Central memory CD4-positive, alpha-beta T cell (primary cell): ENCODE measurements around the gene ACOT12.
"Not testable (repeated sequence)": the region's sequence is repeated elsewhere in the genome, so short reads cannot be mapped to it uniquely, and the experiment has no call there.

Experiments used
- DNase-seq: peaks from one replicate; pipeline ENCODE4 v3.0.0; 2022

The ACOT12 gene

DNA sequence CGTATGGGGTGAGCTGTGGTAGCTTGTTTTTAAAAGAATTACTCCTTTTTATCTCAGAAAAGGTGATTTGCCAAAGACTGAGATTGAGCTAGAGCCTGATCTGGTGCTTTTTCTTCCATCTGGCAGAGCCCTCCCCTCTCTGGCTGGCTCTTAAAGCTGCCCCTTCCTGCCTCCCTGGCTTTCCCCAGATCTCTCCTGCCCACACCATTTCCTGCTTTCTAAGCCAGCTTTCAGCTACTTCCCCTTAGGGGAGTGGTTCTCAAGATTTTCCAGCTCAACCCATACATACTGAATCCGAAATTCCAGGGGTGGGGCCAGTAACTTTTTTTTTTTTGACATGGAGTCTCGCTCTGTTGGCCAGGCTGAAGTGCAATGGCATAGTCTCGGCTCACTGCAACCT lies 4.8 kb upstream of the ACOT12 start:
- no peak for DNase-seq

DNA sequence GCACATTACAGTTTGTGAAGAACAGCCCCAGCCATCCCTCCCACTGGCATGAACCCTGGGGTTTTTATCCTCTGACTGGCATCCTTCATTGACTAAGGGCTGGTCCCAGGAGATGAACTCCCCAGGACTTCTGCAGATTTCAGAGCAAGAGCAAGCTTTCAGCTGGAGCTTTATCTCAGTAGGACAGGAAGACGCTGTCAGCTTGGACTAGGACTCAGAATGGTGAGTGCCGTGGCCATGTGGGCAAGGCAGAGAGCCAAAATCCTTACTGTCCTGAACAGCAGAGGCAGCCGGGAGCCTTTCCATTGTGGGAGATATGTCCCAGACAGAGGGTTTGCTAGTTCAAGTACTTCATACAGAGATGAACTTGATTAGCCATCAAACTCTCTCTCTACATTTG lies 3.2 kb upstream of the ACOT12 start:
- DNase-seq, result no peak

DNA sequence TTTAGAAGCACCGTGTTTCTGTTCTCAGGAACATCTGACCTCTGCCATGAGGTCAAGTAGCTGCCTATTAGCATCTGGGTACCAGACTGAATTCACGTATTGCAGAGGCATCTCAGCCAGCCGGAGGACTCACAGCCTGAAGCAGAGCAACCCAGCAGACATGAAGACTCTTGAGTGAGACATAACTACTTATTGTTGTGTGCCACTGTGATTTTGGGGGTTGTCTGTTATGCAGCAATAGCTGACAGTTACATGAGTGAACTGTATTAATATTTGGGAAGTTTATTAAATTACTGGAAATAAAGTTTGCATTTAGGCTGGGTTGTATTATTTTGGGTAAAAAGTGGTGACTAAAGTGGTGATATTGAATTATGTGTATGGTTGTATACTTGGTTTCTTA lies 1.3 kb upstream of the ACOT12 start:
- no peak for DNase-seq

DNA sequence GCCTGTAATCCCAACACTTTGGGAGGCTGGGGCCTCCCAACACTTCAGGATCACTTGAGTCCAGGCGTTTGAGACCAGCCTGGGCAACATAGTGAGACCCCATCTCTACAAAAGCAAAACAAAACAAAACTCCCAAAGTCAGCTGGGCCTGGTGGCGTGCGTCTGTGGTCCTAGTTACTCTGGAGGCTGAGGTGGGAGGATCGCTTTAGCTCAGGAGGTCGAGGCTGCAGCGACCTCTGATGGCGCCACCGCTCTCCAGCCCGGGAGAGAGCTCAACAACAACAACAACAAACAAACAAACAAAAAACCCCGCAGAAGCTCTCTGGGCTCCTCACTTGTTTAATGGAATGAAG lies 528 bp downstream of the ACOT12 start:
- DNase-seq, result no peak

DNA sequence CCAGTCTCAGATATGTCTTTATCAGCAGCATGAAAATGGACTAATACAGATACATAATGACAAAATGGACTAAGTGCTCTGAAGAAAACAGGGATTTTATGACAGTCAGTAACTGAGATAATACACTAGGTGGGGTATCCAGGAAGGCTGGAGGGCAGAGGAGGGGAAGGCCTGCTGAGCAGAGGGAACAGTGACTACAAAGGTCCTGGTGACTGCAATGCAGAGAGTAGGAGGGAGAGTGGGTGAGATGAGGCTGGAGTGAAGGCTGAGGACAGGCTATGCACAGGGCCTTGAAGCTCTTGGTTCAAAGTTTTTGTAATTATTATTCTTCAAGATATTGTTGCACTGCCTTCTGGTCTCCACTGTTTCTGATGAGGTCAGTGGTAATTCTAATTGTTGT lies 4.9 kb downstream of the ACOT12 start:
- DNase-seq, result no peak

DNA sequence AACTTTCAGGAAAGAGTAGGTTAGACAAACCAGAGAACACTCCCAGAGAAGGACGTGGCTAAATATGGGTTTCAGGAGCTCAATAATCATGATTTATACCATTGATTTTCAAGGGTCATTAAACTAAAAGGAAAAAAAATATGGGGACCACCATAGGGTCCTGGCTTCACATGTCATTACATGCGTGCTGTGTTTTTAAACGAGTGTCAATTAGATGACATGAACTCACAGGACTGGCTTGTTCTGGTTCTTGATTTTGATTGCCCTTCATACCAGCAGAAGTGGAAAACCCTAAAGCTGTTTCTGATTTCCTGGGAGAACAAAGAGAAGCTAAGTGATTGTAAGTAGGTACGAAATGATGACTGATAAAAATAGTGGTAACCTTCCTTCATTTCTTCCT lies 5.8 kb downstream of the ACOT12 start:
- DNase-seq, result no peak

DNA sequence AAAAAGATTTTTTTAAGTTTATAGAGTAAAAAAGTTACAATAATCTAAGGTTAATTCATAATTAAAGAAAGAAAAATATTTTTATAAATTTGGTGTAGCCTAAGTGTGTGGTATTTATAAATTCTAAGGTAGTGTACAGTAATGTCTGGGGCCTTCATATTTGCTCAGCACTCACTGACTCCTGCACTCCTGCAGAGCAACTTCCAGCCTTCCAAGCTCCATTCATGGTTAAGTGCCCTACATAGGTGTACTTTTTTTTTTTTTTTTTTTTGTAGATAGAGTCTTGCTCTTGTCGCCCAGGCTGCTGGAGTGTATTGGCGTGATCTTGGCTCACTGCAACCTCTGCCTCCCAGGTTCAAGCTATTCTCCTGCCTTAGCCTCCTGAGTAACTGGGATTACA lies 10.1 kb downstream of the ACOT12 start:
- no peak for DNase-seq

DNA sequence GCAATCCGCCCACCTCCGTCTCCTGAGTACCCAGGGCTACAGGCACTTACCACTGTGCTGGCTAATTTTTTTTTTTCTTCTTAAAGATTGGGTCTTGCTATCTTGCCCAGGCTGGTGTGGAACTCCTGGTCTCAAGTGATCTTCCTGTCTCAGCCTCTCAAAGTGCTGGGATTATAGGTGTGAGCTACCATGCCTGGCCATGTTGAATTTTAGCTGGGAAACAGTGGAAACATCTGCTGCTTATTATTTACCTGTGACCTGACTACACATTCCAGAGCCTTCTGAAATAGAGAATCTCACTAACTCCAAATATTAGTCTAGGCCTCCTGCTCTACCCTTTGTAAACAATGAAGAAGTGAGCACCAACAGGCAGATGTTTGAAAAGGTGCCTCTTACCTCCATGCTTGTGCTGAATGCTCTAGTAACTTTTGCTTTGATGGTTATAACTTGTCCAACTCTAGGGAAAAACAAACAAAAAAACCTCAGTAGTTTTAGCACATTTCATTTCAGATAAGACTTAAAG lies 22.5 kb downstream of the ACOT12 start:
- DNase-seq, result no peak

DNA sequence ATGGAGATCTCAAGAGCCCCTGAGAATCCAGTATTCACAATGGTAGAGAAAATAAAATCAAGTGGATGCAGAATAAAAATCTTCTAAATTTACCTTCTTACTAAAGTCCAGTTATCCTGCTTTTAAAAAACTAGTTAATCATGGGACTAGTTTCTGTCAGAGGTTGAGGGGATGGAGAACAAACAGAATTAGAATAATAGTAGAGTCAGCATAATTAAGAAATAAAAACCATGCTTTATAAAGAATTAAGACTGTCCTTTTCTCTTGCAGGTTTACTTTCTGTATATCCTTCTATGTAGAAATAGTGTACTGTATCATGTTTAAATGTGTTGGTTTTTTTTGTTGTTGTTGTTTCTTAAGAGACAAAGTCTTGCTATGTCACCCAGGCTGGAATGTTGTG lies 23.0 kb downstream of the ACOT12 start:
- DNase-seq, result no peak

DNA sequence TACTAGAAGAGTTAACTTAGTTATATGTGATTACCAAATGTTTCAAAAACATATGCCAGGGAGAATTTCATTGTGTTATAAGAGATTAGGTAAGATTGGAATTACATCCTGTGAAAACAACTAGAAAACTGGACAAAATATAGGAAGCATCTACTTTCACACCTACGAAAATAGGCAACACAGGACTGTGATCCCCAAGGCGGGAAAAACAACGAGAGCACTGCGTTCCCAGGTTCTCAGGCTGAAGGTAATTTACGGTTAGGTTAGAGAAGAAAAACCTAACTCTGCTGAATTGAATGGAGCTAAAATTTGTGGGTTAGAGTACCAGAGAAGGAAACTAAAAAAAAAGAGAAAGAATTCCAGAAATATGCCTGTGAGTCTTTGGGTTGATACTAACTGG lies 28.4 kb downstream of the ACOT12 start:
- no peak for DNase-seq

DNA sequence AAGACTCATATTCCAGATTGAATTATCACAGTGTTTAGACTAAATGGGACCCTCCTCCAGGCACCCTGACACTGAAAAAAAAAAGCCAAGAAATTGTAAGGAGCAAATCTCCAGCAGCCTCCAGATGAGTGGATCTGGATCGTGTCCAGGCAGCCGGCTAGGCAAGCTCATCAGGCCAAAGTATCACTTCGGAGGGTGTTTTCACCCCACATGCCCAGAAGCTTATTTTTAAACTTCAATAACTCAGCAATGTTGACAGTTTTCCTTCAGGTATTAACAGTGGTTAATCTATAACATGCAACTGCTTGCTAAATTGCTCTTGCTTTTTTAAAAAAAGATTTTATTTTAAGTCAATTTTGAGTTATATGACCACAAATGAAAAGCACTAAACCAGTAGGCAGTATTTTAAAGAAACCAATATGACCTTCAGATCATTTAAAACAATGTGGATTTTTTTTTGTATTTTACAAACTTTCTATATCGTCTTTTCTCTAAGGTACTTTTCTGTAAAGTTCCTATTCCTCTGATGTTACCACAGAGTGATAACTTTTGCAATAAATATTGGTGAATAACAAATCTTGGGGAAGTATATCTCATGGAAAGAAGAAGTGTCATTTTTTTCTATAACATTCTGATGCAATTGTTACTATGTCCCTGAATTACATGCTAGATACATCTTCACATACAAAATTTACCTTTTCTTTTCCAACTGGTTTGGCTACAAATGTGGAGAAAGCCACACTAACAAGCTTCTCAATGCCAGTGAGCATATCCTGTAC lies 30.7 kb downstream of the ACOT12 start:
- DNase-seq, result no peak

DNA sequence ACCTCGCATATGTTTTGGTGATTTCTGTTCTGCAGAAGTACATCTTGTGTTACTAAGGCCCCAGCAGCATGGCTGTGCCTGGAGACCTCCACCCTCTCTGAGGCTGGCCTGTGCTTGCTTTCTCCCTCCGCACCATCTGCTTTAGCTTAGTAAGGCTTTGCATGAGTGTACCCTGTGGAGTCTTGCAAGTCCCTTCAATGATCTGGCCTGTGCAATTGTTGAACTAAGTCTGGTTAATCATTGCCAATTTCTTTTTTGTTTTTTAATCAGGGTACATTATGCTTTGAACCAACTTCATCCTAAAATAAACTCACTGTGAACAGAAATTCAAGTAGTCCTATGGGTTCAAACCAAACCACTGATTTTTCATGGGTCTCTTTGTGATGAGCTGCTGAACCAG lies 32.3 kb downstream of the ACOT12 start:
- no peak for DNase-seq

DNA sequence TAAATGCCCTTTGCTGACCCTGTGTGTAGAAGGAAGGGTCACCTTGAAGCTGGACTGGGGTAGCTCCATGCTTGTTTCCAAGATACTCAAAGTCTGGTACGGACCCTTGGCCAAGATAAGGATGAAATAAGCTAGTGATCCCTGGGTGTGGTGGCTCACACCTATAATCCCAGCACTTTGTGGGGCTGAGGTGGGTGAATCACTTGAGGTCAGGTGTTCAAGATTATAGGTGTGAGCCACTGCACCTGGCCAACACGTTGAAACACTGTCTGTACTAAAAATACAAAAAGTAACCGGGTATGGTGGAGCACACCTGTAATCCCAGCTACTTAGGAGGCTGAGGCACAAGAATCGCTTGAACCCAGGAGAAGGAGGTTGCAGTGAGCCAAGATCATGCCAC lies 33.3 kb downstream of the ACOT12 start:
- no peak for DNase-seq

DNA sequence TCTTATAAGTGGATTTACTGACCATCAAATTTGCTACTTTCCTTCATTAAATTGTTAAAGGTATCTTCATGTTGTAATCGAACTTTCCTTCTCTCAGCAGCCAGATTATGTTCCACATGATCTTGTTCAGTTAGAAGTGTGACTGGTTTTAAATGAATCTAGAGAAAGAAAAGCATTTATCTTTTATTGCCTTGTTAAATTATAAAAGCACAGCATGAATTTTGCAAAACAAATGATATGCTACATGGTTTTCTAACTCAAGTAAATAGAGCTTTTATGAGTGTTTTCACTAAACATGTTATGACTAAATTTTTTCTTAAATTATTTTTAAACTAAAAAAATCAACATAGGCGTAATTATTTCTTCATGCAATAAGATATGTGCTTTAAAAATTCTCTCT lies 34.1 kb downstream of the ACOT12 start:
- DNase-seq, result no peak

DNA sequence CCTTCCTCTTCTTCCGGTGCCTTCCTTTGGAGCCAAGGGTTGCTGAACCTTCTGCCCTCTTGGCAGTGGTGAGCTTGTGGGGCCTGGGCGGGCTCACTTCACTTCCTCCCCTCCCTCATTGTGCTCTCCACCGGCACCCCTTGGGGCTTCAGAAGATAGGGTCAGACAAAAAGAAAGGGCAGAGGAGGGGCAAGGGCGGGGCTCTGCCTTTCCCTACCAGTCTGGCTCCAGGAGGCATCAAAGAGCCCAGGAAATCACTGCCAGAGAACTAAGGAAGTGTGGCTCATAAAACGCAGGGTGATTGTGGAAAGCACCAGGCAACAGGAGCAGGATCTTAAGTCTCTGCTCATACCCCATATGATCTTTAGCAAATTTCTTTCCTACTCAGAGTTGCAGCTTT lies 34.8 kb downstream of the ACOT12 start:
- DNase-seq, result no peak

DNA sequence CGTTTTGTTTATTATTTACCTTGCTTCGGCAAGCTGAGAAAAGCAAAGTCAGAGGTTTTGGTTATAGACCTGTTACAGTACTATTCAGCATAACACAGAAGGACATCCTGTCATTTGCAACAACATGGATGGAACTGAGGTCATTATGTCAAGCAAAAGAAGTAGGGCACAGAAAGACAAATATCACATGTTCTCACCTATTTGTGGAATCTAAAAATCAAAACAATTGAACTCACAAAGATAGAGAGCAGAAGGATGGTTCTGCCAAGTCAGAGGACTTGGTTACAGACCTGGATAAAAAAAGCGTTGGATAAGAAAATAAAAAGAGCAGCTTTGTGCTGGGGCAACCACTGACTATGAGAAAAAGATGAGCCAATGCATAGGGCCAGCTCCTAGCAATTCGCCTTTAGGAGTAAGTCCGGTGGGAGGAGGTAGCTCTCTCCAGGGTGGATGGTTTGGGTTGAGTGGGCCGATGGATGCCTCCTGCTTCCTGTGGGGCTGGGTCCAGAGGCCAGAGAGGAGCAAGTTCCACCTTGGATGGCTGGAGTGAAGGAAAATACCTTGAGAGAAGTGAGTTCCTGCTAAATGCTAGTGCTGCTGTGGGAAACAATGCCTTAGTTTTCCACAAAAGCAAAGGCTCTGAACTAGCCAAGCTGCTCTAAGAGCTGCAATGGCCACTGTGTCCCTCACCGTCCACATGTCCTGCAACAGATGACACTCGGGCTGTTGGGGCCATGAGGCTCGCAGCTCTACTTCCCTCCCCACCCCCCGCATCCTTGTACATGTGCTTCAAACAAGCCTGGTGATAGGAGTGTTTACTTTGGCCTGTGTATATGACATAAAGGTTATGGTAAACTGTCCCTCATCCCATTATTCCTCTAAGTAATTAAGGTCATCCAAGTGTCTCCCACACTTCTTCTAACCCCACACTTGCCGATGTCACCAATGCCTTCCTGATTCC lies 38.4 kb downstream of the ACOT12 start:
- DNase-seq, result no peak

DNA sequence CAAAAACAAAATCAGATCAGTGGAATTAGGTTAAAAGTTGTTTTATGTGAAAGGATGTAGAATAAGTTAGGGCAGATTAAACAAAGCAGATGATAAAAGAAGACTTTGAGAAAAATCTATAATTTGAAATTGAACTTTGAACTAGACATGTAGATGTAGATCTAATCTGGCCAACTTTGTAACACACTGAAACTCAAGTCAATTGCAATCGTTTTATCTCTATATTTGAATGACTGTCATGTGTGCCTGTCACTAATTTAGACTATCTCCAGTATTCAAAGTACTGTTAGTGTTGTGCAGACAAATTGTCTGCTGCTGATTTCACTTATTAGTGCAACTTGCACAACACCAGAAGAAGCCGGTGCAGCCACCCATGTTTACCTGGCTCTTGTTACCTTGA lies 39.8 kb downstream of the ACOT12 start:
- DNase-seq, result no peak

DNA sequence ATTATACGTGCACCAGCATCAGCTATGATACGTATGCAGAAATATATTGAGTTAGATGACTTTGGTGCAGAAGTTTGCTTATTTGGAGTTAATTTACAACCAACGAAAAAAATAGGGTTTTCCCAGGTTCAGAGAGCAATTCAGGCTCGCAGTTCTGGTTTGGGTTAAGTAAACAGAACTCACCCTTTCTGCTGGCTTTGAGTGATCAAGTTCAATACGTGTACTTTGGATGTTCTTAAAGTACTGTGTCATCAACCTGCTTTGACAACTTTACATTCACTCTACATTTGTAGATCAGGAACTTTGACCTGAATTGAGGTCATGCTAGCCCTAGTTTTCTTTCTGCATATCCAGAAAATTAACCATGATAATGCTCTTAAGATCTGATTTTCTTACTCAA lies 40.7 kb downstream of the ACOT12 start:
- no peak for DNase-seq

DNA sequence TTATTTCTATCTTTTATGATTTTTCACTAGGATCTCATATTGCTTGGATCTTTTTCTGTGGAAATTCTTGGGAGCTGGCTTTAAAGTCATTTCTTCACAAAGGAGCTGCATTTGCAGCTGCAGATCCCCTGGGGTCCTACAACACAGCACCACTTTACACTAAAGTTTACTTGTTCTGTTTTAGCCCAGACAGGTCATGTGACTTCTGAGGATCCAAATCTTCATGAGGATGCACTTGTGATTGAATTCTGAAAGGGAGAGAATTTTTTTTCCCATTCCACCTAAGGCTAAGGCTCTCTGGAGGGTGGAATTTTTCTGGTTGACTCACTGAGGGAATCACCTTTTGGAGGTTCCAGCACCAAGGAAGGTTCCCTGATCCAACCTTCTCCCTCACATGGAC lies 43.4 kb downstream of the ACOT12 start:
- no peak for DNase-seq

DNA sequence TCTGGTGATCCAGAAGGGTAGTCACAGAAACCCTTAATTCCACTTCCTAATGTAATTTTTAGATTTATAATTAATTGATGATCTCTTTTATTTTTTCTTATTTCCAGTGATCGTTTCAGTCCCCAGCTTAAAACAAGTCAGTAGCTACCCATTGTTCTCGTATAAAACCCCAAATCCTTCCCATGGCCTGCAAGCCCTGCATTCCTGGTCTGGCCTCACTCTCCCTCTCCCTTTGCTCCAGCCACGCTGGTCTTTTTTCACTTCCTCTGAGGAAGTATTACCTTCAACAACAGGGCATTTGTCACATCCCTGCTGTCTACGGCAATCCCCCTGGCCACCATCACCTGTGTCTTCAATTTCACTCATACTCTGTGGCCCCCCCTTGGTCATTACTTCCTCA lies 44.8 kb downstream of the ACOT12 start:
- no peak for DNase-seq

DNA sequence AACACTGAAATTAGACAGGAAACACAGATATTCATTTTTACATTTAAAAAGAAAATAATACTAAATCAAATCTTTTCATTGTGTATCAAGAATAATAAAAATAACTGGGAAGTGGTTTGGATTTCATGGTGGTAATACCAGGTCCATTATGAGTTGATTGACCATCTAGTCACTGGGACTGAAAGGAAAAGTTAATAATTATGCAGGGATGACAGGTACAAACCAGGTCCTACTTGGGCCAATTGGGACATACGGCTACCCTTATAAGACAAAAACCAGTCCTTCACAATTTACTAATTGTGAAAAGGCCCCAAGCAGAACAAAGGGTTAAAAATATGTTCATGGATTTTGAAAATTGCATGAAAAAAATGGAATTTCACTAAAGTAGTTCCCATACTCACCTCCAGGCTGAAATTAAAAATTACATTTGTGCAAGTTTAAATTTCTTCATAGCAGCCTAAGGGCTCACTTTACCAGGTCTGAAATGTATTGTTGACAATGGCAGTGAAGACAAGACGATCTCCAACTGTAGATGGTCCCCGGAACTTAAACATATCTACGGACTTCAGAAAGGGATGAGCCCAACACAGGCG lies 48.4 kb downstream of the ACOT12 start:
- no peak for DNase-seq

DNA sequence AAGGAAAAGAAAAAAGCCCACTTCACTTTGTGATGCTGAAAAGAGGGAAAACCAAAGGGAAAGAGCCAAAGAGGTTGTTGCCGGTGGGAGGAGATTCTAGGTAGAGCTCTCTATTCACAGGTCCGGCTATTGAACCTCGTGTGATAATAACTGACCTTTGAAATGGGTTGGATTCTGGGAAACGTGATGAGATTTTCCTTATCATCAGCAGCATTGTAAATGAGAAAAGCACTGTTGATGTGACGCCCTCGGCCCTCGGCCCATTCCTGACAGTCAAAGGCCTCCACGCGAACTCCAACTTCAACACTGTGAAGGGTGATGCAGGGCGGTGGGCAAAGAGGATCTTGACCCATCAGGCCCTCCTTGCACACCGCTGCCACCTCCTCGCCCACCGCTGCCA lies 49.2 kb downstream of the ACOT12 start:
- no peak for DNase-seq

DNA sequence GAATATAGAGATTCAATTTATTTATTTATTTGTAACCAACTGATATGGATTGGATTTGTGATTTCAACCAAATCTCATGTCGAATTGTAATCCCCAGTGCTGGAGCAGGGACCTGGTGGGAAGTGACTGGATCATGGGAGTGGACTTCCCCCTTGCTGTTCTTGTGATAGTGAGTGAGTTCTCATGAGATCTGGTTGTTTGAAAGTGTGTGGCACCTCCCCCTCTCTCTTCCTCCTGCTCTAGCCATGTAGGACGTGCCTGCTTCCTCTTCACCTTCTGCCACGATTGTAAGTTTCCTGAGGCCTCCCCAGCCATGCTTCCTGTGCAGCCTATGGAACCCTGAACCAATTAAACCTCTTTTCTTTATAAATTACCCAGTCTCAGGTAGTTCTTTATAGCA lies 55.7 kb downstream of the ACOT12 start:
- DNase-seq, result not testable (repeated sequence)

DNA sequence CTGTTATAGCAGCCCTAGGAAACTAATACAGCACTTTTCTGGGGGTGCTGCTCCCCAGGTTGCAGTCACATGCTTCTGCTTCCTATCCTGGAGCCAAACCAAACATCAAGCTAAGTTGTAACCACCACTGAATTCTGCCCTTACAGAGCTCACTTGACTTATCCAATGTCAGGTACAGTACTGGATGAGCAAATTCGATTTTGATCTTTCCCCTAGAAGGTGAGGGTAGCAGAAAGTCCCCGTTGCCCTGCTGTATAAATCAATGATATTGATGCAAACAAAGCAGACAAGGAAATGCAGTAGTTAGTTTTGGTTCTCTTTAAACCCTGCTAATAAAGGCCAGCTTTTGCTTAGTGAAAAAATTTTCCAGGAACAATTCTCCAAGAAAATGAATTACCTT lies 56.1 kb downstream of the ACOT12 start:
- no peak for DNase-seq
